BJ (cell line): ENCODE data around the gene ULBP2. TPM values are rescaled to one million over a fixed set of nuclear protein-coding genes. Genes with fewer than 3 reads are reported as not detected.

ENCODE experiments used
- CTCF ChIA-PET: fragments of 350-600 bp; formaldehyde crosslinking; extraction: SDS; loops from one replicate; lab custom pipeline; 2021; ENCODE audit warnings: antibody characterized with exemption, inconsistent platforms; lab: Yijun Ruan, JAX
- POLR2A ChIA-PET: fragments of 300-600 bp; sonication (Branson Sonifier 250); formaldehyde crosslinking; extraction: SDS; loops from one replicate; lab custom pipeline; 2021; ENCODE audit warnings: antibody characterized with exemption; lab: Charles Lee
- DNase-seq: peaks from one replicate; pipeline ENCODE4 v3.0.0-alpha.2; 2011; ENCODE audit warnings: low read depth
- H3K27me3 ChIP-seq: 2 replicates; pipeline ENCODE4 v1.6.0; 2011; ENCODE audit warnings: low read length; ENCODE audit not compliant: control insufficient read depth, insufficient read depth
- H3K36me3 ChIP-seq: 2 replicates; pipeline ENCODE4 v1.5.1; 2011; ENCODE audit warnings: low read length; ENCODE audit not compliant: control insufficient read depth, insufficient read depth
- H3K4me3 ChIP-seq: 2 replicates; pipeline ENCODE4 v1.5.1; 2011; ENCODE audit warnings: low read depth, mild to moderate bottlenecking, control low read depth, low read length
- CTCF ChIP-seq: IDR thresholded peaks from 2 replicates; pipeline ENCODE4 v1.5.1; 2011; ENCODE audit warnings: low read depth, mild to moderate bottlenecking, control low read depth, inconsistent platforms, low read length, moderate library complexity; ENCODE audit not compliant: insufficient read depth
- polyA plus RNA-seq: library from polyadenylated mRNA; depleted of rRNA; stranded (reverse); fragments of >200 nt; gene quantifications from 2 replicates; pipeline ENCODE4 v1.2.3, GENCODE V29; 2011

The ULBP2 gene
- polyA plus RNA-seq, 1 experiment: 22.8 TPM

DNA sequence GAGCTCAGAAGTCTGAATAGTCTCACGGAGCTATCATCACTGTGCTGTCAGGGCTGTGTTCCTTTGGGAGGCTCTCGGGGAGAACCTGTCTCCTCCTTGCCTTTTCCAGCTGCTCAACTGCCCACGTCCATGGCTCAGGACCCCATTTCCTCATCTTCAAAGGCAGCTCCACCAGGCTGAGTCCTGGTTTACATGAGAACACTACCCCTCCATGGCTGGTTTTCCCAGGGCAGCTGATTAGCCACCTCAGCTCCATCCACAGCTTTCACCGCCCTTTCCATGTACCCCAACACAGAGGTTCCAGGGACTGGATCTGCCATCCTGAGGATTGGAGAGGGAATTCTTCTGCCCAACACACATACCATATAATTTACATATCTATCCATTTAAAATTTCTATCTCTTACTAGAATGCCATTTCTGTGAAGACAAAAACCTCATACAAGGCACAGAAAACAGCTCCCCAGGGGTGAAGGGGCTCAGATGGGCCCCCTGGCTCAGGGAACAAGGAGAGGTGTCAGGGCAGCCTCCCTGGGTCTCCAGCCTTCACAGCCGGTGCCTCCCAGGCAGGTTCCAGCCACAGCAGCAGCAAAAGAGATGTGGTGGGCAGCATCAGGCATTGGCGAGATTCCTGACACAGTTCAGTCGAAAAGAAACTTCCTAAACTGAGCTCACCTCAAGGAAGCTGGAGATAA lies 41.7 kb upstream of the ULBP2 start:
- no peaks in the 10 kb centered on the region for H3K27me3 ChIP-seq
- no peak for TF ChIP-seq CTCF
- H3K4me3 ChIP-seq: no peak overlapping the region
- no peaks in the 10 kb centered on the region for H3K36me3 ChIP-seq
- DNase-seq: no peak
- POLR2A ChIA-PET: no interaction called here
- CTCF ChIA-PET: interaction anchor here (0.8 to 1.3 kb wide), 3 partner anchors 34 to 176 kb away, joined by 3 to 6 read pairs (median 5); no protein-coding TSS in a partner anchor

GRCh38 chr6:149900620-149901443 lies 41.0 kb upstream of the ULBP2 start:
- POLR2A ChIA-PET: no interaction called here
- no peaks in the 10 kb centered on the region for H3K27me3 ChIP-seq
- H3K36me3 ChIP-seq: no peaks in the 10 kb centered on the region
- CTCF ChIA-PET: interaction anchor here (1.1 to 1.4 kb wide), 3 partner anchors 11 to 67 kb away, joined by 3 to 5 read pairs (median 3); no protein-coding TSS in a partner anchor
- TF ChIP-seq CTCF: no peak
- no peak for DNase-seq
- no peak overlapping the region for H3K4me3 ChIP-seq

DNA sequence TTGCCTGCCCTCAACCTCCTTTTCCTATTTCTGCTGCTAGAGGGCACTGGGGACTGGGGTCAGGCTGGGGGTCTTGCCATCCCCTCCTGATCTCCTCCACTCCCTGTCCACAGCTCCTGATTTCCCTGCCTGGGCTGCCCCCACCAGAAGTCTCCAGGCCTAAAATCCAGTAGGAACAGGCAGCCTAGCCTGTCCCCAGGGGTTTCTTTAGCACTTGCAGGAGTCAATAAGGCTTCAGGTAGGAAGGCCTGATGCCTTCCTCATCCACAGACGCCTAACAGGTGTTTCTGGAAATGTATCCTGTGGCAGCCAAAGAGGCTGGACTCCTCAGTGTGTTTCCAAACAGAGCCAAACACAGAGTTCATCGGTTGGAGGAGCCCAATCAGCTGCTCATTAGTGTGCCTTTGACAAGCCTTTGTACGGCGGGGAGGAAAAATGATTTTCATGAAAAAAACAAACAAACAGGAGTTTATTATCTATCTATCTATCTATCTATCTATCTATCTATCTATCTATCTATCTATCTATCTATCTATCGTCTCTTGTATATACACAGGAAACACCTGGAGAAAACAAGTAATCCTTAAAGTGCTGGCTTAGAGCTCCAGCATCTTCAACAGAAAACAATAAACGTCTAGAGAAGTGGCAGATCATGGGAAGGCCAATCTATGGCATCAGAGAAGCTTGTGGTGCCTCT lies 40.2 kb upstream of the ULBP2 start:
- no peak for DNase-seq
- Histone ChIP-seq H3K4me3 (no peak overlapping the region), H3K27me3 (no peaks in the 10 kb centered on the region), H3K36me3 (no peaks in the 10 kb centered on the region)
- ChIA-PET CTCF (interaction anchor here (1.4 kb wide), 1 partner anchor 11 kb away, joined by 3 read pairs; no protein-coding TSS in a partner anchor), POLR2A (no interaction called here)
- TF ChIP-seq CTCF: no peak

GRCh38 chr6:149903938-149904611 lies 37.7 kb upstream of the ULBP2 start:
- Histone ChIP-seq H3K27me3 (no peaks in the 10 kb centered on the region), H3K4me3 (no peak overlapping the region), H3K36me3 (no peaks in the 10 kb centered on the region)
- no peak for TF ChIP-seq CTCF
- CTCF ChIA-PET: interaction anchor here (0.7 to 1.6 kb wide), 3 partner anchors 38 to 73 kb away, joined by 3 to 5 read pairs (median 4); no protein-coding TSS in a partner anchor
- POLR2A ChIA-PET: no interaction called here
- no peak for DNase-seq
